GM18520 (cell line): ENCODE data around the gene ABCA8.
"Not testable (repeated sequence)": the region's sequence is repeated elsewhere in the genome, so short reads cannot be mapped to it uniquely, and the experiment has no call there.

Source experiments
- ATAC-seq: cut with Tn5 transposase; IDR thresholded peaks from one replicate; pipeline ENCODE4 v1.9.1; 2021; ENCODE audit not compliant: unreplicated experiment

The ABCA8 gene

GRCh38 chr17:68944435-68945035, 10.7 kb downstream of the ABCA8 start:
- ATAC-seq: no peak

- ATAC-seq: not testable (repeated sequence)
Observed at GRCh38 chr17:68943812-68944182, 11.4 kb downstream of the ABCA8 start.

DNA sequence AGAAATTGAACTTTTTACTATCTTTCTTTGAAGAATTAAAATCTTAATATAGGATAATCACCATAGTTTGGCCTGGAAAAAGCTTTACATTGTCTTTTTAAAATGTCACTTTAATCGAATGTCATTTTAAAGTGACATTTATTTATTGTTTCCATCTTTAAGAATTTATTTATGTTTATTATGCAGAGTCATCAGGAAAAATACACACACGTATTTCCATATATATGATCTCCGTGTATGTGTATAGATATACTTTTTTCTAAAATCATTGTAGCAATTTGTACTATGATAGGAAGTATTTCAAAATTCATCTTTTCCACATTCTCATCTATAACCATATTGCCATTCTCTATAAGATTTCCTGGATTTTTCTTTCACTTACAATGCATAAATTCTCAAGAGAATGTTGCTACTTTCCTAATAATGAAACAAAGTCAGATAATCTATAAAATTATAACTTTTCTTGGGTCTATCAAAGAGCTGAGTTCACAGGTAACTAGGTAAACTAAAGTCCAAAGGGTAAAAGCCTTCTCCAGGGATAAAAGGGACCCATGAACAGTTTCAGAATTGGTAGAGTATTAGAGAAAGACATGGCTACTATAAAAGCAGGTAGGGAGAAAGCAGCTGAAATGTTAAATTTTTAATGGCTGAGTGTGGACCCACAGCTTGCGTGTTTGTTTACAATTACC, 11.9 kb downstream of the ABCA8 start:
- no peak for ATAC-seq

DNA sequence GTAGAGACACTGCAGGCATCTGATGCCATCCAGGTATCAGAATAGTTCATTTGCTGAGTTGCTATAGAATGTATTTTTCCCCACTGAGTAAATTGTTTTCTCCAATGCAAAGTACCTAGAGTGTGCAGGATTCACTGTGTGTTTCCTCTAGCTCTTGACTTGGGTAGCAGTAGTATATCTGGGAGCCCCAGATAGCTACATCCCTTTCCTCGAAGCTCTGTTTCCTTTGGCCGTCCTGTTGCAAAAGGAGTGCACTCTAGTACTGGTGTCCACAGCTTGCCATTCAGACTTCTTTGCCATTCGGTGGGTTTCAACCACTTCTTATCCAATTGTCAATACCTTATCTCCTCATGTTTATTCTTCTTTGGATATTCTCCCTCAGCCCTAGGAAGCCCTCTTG, 12.8 kb downstream of the ABCA8 start:
- no peak for ATAC-seq

GRCh38 chr17:68941761-68942160, 13.4 kb downstream of the ABCA8 start:
- ATAC-seq: no peak

DNA sequence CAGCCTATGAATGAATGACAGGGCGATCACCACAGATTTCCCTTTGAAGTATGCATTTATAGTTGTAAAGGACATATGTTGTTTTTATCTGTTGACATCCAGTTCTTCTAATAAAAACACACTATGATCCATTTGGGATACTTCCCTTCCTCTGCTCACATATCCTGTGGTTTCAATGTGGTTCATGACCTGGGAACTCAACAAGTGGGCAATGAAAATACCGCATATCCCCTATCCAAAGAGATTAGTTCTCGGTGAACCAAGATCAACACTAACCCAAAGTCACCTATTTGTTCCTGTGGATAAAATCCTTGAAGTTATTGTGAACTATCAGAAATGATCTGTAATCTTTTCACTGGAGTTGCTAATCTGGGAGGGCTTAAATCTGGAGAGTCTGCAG, 16.0 kb downstream of the ABCA8 start:
- no peak for ATAC-seq

DNA sequence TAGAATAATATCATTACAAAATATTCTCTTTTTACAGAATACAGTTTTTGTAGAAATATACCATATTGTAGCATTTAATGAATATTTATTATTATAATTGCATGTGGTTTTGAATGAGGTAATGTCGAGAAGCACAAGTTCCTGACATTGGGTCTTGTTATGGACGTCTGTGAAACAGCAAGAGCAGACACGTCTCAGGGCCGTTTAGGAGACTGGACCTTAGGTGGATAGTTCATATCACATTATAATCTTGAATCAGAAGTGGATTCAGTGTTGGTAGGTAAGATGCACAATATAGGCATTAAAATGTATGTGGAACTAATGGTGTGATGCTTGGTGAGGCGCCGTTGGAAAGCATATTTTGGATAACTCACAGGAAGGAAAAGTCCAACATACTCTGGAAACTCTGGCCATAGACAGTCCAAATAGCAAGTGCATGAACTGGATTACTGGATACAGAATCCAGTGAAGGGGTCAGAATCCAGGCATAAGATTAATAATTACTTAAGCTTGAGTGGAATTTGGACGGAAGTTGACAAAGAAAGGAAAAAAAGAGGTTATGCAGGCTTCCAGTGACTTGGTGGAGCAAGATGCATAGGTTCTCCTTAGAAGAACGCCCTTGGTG, 17.2 kb downstream of the ABCA8 start:
- no peak for ATAC-seq

DNA sequence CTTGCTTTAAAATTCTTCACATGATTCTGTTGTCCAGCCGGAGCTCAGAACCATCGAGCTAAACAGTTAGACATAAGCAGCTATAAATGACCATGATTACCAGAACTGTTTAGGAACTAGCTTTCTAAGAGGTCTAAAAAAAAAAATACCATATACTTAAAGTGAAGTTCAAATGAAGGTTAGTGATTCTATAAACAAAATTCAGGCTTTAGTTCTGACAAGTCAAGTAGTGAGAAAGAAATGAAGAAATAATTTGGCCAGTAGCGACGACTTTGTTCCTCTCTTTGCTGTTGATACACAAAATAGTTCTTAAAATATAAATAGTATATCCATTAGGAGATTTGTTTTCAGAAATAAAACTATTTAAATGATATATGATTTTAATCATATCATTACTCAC, 27.7 kb downstream of the ABCA8 start:
- ATAC-seq: no peak

DNA sequence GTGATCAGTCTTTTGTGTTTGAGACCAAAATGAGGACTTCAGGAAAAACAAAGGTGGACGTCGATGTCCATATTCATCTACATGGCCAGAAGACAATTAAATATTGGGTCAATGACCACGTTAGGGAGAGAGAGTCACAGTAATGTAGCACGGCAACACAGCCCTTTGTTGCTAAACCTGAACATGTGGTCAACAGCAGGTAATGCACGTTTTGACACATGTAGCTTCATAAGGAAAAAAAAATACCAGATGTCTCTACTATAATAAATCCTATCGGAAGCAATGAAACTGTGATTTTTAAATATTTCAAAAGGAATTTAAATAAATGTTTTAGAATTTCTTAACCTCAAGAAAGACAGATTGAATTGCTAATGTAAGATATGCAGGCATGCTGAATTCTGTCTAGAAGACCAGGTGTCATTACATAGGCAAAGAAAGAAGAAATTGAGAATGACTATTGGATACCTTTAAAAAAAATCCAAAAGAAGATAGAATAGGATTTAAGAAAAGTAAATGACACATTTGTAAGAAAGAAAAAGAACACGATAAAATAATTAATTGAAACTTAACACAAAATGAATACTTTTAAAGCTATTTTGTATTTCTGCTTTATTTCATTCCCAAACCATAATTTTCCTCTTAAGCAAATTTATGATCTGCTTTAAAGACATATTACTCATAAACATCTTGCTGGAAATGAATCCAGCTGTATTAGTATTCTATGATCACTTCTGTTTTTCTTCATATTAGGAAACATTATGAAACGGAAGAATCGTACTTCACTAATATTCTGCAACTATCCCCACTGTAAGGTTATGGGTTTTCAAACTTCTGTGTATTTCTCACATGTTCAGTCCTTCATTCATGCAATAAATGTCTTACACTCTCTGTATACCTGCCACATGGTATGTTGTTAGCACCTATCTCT, 30.1 kb downstream of the ABCA8 start:
- ATAC-seq: no peak

DNA sequence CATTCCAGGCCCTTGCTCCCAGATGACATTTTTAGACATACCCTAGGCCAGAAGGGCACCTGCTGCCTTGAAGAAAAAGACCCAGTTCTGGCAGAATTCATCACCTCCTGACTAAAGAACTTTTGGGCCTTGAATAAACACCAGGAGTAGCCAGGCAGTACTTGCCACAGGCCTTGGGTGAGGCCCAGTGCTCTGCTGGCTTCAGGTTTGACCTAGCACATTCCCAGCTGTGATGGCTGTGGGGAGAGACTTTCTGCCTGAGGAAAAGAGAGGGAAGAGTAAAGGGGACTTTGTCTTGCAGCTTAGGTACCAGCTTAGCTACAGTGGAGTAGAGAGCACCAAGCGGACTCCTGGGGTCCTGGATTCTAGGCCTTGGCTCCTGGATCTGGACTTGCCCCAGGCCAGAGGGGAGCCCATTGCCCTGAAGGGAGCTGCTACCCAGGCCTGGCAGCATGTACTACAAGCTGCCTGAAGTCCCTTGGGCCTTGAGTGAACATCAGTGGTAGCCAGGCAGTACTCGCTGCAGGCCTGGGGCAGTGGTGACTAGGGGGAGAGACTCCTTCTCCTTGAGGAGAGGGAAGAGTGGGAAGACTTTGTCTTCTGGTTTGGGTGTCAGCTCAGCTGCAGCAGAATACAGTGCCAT, 44.3 kb downstream of the ABCA8 start:
- ATAC-seq: no peak

DNA sequence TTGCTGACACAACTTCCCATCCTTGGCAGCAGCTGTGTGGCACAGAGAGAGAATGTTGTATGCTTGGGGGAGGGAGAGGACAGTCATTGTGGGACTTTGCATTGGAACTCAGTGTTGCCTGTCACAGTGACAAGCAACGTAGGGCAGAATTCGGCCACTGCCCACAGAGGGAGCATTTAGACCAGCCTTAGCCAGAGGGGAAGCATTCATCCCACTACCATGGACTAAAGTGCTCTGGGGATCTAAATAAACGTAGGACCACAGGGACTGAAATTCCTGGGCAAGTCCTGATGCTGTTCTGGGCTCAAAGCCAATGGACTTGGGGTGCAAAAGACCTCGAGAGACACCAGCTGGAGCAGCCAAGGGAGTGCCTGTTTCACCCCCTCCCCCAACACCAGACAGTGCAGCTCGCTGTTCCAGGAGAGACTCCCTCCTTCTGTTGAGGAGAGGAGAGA, 44.9 kb downstream of the ABCA8 start:
- no peak for ATAC-seq

DNA sequence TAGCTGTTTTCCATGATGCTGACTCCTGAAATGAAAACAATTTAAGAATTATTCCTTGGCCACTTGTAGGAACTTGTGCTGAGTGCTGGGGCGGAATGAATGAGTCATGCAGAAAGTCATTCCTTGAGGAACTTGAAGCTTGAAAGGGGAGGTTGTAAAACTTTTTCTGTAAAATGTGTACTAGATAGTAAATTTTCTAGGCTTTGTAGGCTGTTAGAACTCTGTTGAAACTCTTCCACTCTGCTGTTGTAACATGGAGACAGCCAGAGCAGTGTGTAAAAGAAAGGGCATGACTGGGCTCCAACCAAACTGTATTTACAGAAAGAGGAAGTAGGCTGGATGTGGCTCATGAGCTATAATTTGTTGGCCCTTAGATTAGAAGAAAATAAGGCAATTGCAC, 46.1 kb downstream of the ABCA8 start:
- ATAC-seq: no peak

DNA sequence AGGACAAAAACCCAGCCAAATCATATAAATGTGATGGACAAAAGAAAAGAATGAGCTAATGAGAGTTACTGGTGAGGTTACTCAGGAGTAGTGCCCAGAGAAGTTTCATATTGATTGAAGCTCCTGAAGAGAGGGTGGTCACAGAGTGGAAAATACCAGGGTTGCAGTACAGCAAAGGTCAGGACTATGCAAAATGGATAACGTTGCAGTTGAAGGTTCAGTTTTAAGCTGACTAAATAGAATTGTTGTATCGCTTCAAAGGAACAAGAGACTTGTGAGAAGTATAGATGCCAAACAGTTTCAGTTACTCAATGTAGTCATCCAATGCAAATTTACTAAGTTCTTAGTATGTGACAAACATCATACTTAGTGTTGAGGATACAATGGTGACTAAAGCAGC, 47.1 kb downstream of the ABCA8 start:
- ATAC-seq: peak; percentile 78

DNA sequence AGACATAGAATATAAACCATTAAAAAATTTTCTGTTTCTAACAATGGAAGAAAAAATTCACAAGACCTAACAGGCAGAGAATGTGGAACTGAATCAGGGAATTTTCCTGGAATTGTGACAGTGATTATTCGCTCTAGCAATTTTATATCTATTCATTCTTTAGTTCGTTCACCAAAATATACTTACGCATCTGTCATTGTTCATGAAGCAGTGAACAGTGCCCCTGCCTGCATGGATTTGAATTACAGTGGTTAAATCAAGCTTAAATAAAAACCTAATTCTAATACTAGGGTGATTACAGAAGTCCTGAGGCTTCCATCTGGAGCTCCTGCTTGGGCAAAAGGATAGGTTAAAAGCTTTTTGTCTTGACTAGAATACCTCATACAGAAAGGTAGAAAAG, 48.6 kb downstream of the ABCA8 start:
- ATAC-seq: no peak

GRCh38 chr17:68903286-68903685, 51.9 kb downstream of the ABCA8 start:
- no peak for ATAC-seq

GRCh38 chr17:68897557-68897956, 57.6 kb downstream of the ABCA8 start:
- ATAC-seq: no peak

GRCh38 chr17:68892658-68893057, 62.5 kb downstream of the ABCA8 start:
- no peak for ATAC-seq

DNA sequence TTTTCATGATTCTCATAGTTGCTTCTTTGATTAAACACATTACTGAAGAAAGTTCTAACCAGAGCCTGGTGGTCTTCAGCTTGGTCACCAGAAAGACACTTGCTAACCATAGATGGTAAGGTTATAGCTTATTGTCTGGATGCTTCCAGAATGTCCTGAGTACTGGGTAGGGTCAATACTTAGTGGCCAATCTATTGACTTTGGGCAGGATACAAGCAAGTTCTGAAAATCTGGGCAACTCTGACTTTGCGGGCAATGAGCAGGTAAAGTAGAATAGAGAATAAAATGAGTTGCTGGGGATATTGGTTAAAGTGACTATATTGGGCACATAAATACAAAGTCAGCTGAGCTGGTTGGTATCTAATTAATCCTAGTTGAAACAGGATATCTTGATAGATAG, 63.0 kb downstream of the ABCA8 start:
- no peak for ATAC-seq

GRCh38 chr17:68886401-68886800, 68.8 kb downstream of the ABCA8 start:
- ATAC-seq: no peak

DNA sequence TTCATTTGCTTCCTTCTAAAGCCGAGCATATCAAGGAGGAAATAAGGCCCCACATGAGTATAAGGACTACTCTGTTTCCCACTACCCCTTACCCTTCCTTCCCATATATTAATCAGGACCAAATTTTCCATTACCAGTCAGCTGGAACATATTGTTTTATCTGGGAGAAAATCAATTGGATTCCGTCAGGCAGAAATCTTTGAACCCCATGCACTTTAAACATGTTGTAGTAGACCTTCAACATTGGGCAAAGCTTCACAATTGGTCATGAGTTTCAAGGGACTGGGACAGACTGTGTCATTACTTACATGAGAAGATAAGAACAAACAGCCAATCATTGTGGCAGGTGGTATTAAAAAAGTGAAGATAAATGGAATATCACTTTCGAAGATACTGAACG, 70.3 kb downstream of the ABCA8 start:
- ATAC-seq: no peak
